Urinary bladder (tissue), 4 donors: ENCODE measurements around the gene IQSEC1. TPM values are rescaled to one million over a fixed set of nuclear protein-coding genes. Genes with fewer than 3 reads are reported as not detected.

Experiments
- DNase-seq: peaks from one replicate; pipeline ENCODE4 v3.0.0-alpha.2; 2015; ENCODE audit errors: extremely low spot score
- H3K27ac ChIP-seq: one replicate; pipeline ENCODE4 v1.5.1; 2013; ENCODE audit warnings: low read depth, mild to moderate bottlenecking, moderate library complexity
- H3K36me3 ChIP-seq: one replicate; pipeline ENCODE4 v1.6.1; 2013; ENCODE audit warnings: mild to moderate bottlenecking, moderate library complexity; ENCODE audit not compliant: insufficient read depth
- H3K4me1 ChIP-seq: one replicate; pipeline ENCODE4 v1.6.1; 2013; ENCODE audit warnings: mild to moderate bottlenecking, moderate library complexity; ENCODE audit not compliant: insufficient read depth
- H3K4me3 ChIP-seq: one replicate; pipeline ENCODE4 v1.5.1; 2013; ENCODE audit warnings: low read depth, low read length
- WGBS: extraction: QIAGEN DNeasy Blood & Tissue Kit; methylation state at CpG from one replicate; pipeline ENCODE4 v1.1.7; 2013; 5-methylcytosine and 5-hydroxymethylcytosine counted together
- polyA plus RNA-seq: library from polyadenylated mRNA; stranded (reverse); fragments of 200-250 nt; gene quantifications from one replicate; pipeline ENCODE4 v1.2.3, GENCODE V29; 2013
- total RNA-seq: library from RNA; depleted of rRNA; stranded (reverse); fragments of >200 nt; gene quantifications from one replicate; pipeline ENCODE4 v1.2.3, GENCODE V29; 2014
- donor health status: healthy with polysubstance abuse.
- donor health status: healthy.

The IQSEC1 gene
- total and polyA plus RNA-seq, 2 donors, result 24.4 to 27.8 TPM

- H3K4me3 ChIP-seq, result no peak overlapping the region
- 81% methylated on average over 6 of the region's 6 CpGs for WGBS
- H3K36me3 ChIP-seq, result no peaks in the 10 kb centered on the region
- H3K4me1 ChIP-seq, result no peaks in the 10 kb centered on the region
- no peak overlapping the region for H3K27ac ChIP-seq
- no peak for DNase-seq
Observed at GRCh38 chr3:12901623-12902045, 171.6 kb downstream of the IQSEC1 start.

- Histone ChIP-seq H3K4me3 (no peak overlapping the region), H3K27ac (no peak overlapping the region), H3K36me3 (no peaks in the 10 kb centered on the region), H3K4me1 (no peaks in the 10 kb centered on the region)
- WGBS, result 95% methylated on average over 22 of the region's 22 CpGs
- DNase-seq, result no peak
Observed at GRCh38 chr3:12900885-12901411, 172.3 kb downstream of the IQSEC1 start.

DNA sequence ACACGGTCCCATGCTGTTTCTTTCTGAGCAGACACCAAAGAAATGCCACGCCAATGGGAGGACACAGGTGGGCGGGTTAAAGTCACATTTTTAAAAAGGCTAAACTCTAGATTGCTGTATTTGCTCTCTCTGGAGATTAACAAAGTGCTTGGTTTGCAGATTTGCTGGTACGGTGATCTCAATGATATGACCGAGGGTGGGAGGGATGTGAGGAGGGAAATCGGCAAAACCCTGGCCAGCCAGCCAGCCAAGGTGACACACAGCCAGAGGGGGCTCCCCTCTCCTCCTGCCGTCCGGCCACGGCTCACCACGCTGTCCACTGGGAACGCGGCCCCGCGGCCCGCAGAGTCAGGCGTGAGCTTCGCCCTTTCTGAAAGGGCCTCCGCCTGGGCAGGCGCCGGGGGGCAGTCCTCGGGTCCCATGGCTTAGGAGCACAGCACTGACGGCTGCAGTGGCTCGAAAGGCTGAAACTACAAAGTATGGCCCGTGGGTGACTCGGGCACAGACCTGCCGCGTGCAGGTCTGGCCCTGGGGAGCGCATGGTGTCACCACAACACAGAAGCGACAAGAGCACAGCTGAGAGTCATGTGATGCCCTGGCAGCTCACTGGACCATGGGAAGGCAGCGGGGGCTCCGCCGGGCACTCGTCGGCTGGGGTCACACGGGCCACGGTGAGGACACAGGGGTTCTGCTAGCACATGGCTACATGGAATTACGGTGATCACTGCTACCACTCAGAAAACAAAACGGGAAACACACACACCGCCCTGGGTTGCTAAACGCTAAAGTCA, 174.1 kb downstream of the IQSEC1 start:
- no peak overlapping the region for H3K4me3 ChIP-seq
- H3K4me1 ChIP-seq, result no peaks in the 10 kb centered on the region
- 89% methylated on average over 40 of the region's 40 CpGs for WGBS
- no peaks in the 10 kb centered on the region for H3K36me3 ChIP-seq
- DNase-seq, result no peak
- no peak overlapping the region for H3K27ac ChIP-seq

DNA sequence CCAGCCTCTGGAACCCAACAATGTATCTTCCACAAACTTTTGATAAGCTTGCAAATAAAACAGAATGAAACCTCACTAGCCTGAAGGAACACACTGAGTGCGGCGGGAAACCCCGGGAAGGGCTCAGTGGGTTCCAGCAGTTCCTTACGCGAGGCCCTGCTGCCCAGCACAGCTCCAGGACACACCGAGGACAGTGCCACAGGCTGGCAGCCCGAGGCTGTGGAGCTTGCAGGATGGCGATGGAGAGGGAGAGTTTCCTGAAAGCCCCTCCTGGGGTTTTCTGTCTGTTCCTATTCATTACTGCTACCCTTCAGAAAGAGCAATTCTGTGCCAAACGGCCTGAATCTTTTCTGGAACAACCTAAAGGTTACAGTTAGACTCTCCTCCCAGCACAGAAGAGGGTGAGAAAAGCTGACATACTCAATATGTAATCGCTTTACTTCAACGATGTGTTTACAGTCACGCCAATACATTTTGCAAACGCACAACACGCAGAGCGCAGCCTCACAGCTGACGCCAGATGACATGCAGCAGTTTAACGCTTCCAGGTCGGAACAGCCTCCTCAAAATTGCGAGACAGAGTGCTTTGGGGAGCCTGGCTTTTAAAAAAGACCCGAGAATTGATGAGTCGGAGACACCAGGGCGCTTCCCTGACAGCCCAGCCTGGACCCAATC, 174.8 kb downstream of the IQSEC1 start:
- 79% methylated on average over 22 of the region's 22 CpGs for WGBS
- Histone ChIP-seq H3K4me3 (no peak overlapping the region), H3K27ac (no peak overlapping the region), H3K4me1 (no peaks in the 10 kb centered on the region), H3K36me3 (no peaks in the 10 kb centered on the region)
- no peak for DNase-seq

DNA sequence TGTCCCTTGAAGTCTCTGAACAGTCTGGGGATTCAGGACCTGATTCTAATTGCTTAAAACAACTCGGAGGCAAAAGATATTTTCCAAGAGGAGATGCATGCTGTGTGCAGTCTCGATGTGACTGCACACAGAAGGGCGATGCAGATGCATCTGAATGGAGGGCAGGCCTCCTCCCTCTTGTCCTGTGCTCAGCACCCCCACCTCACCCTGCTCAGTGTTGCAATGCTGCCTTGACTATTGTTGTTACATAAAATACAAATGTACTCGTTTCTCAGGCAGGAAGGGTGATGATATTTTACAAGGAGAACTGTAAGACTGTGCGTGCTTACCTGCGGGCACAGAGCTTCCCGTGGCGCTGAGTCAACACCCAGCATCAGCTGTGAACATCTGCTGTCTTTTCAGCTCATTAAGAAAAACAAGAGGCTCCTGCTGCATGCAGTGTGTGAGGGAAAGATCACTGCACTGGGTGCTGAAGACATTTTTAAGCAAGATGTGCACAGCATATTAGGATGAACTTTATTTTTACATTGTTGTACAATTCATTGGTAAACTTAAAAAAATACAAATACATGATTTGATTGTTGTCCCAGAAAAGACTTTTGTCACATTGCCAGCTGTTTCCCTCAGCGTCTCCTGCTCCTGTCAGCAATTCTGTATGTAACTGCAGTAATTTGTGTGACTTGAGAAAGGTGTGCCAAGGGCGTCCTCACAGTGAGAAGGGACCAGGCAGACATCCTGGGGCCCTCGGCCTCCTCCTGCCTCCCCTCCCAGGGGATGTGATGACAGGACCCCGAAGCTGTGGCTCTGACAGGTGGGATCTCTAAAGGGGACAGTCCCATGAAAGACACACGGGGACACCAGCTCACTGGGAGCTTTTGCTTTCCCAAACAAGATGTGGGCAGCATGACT, 175.6 kb downstream of the IQSEC1 start:
- 64% methylated on average over 13 of the region's 13 CpGs for WGBS
- DNase-seq, result no peak
- no peak overlapping the region for H3K27ac ChIP-seq
- no peaks in the 10 kb centered on the region for H3K4me1 ChIP-seq
- H3K36me3 ChIP-seq, result no peaks in the 10 kb centered on the region
- no peak overlapping the region for H3K4me3 ChIP-seq

GRCh38 chr3:12896063-12896985, 176.9 kb downstream of the IQSEC1 start:
- H3K36me3 ChIP-seq, result no peaks in the 10 kb centered on the region
- no peak overlapping the region for H3K27ac ChIP-seq
- no peak overlapping the region for H3K4me3 ChIP-seq
- no peak for DNase-seq
- H3K4me1 ChIP-seq, result no peaks in the 10 kb centered on the region
- 54% methylated on average over 14 of the region's 14 CpGs for WGBS

- Histone ChIP-seq H3K27ac (no peak overlapping the region), H3K4me3 (no peak overlapping the region), H3K36me3 (no peaks in the 10 kb centered on the region), H3K4me1 (no peaks in the 10 kb centered on the region)
- WGBS, result 70% methylated on average over 13 of the region's 13 CpGs
- DNase-seq, result no peak
Observed at GRCh38 chr3:12895391-12896062, 177.7 kb downstream of the IQSEC1 start.

GRCh38 chr3:12894629-12895028, 178.6 kb downstream of the IQSEC1 start:
- no peaks in the 10 kb centered on the region for H3K4me1 ChIP-seq
- 56% methylated on average over 6 of the region's 6 CpGs for WGBS
- no peaks in the 10 kb centered on the region for H3K36me3 ChIP-seq
- DNase-seq, result no peak
- H3K27ac ChIP-seq, result no peak overlapping the region
- no peak overlapping the region for H3K4me3 ChIP-seq

- H3K4me3 ChIP-seq, result no peak overlapping the region
- no peak for DNase-seq
- H3K27ac ChIP-seq, result no peak overlapping the region
- no peaks in the 10 kb centered on the region for H3K4me1 ChIP-seq
- H3K36me3 ChIP-seq, result no peaks in the 10 kb centered on the region
- 37% methylated on average over 9 of the region's 9 CpGs for WGBS
Observed at GRCh38 chr3:12893852-12894251, 179.4 kb downstream of the IQSEC1 start.

- Histone ChIP-seq H3K36me3 (no peaks in the 10 kb centered on the region), H3K4me1 (no peaks in the 10 kb centered on the region), H3K27ac (no peak overlapping the region), H3K4me3 (no peak overlapping the region)
- WGBS, result 61% methylated on average over 2 of the region's 2 CpGs
- no peak for DNase-seq
Observed at GRCh38 chr3:12893247-12893646, 180.0 kb downstream of the IQSEC1 start.

DNA sequence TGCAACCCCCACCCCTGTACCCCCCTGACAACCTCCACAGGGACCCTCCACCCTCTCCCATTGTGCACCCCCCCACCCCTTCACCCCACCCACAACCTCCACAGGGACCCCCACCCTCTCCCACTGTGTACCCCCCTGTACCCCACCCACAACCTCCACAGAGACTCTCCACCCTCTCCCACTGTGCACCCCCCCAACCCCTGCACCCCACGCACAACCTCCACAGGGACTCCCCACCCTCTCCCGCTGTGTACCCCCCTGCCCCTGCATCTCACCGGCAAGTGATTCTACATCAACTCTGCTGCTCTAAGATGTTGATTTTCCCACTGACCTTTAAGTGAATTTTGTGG, 180.4 kb downstream of the IQSEC1 start:
- DNase-seq, result no peak
- H3K36me3 ChIP-seq, result no peaks in the 10 kb centered on the region
- H3K4me1 ChIP-seq, result no peaks in the 10 kb centered on the region
- WGBS, result 53% methylated on average over 3 of the region's 3 CpGs
- H3K27ac ChIP-seq, result no peak overlapping the region
- no peak overlapping the region for H3K4me3 ChIP-seq
